Measurements from ENCODE around the gene COX7B.

GRCh38 chrX:77936299-77936698 is 37.0 kb downstream of the COX7B start:
- TF ChIP-seq, protein P1, sequence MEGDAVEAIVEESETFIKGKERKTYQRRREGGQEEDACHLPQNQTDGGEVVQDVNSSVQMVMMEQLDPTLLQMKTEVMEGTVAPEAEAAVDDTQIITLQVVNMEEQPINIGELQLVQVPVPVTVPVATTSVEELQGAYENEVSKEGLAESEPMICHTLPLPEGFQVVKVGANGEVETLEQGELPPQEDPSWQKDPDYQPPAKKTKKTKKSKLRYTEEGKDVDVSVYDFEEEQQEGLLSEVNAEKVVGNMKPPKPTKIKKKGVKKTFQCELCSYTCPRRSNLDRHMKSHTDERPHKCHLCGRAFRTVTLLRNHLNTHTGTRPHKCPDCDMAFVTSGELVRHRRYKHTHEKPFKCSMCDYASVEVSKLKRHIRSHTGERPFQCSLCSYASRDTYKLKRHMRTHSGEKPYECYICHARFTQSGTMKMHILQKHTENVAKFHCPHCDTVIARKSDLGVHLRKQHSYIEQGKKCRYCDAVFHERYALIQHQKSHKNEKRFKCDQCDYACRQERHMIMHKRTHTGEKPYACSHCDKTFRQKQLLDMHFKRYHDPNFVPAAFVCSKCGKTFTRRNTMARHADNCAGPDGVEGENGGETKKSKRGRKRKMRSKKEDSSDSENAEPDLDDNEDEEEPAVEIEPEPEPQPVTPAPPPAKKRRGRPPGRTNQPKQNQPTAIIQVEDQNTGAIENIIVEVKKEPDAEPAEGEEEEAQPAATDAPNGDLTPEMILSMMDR (IDR thresholded peaks at IDR 0.05 in 8 of 11, conservative IDR thresholded peaks at IDR 0.05 in 3 of 11), result no peak
- TF ChIP-seq POLR2A (IDR thresholded peaks at IDR 0.05), result no peak

Measured in spleen (tissue), 7 donors.